Hepatocyte (in vitro differentiated cells): ENCODE results near the gene SMPD2. TPM values are rescaled to one million over a fixed set of nuclear protein-coding genes. Genes with fewer than 3 reads are reported as not detected.

Experiments used
- DNase-seq: peaks from one replicate; pipeline ENCODE4 v3.0.0-alpha.2; 2016; ENCODE audit warnings: low spot score
- H2AFZ ChIP-seq: fragments of 200-600 bp; sonication (generic); 2 replicates; pipeline ENCODE4 v1.6.0; 2016; ENCODE audit warnings: antibody characterized with exemption, mild to moderate bottlenecking
- H3K27ac ChIP-seq: fragments of 200-600 bp; sonication (generic); 2 replicates; pipeline ENCODE4 v1.5.1; 2016; ENCODE audit warnings: mild to moderate bottlenecking
- H3K27me3 ChIP-seq: fragments of 200-600 bp; sonication (generic); 2 replicates; pipeline ENCODE4 v1.6.1; 2016
- H3K36me3 ChIP-seq: fragments of 200-600 bp; sonication (generic); replicated peaks from 2 replicates; pipeline ENCODE4 v1.5.1; 2016; ENCODE audit warnings: low read depth; ENCODE audit not compliant: insufficient read depth
- H3K4me1 ChIP-seq: fragments of 200-600 bp; sonication (generic); 2 replicates; pipeline ENCODE4 v1.5.1; 2016; ENCODE audit warnings: mild to moderate bottlenecking, moderate library complexity; ENCODE audit not compliant: insufficient read depth
- H3K4me2 ChIP-seq: fragments of 200-600 bp; sonication (generic); 2 replicates; pipeline ENCODE4 v1.6.0; 2016
- H3K4me3 ChIP-seq: fragments of 200-600 bp; sonication (generic); 2 replicates; pipeline ENCODE4 v1.5.1; 2016; ENCODE audit warnings: mild to moderate bottlenecking
- H3K79me2 ChIP-seq: fragments of 200-600 bp; sonication (generic); 2 replicates; pipeline ENCODE4 v1.6.0; 2017; ENCODE audit warnings: mild to moderate bottlenecking
- H3K9me2 ChIP-seq: fragments of 200-600 bp; sonication (generic); replicated peaks from 2 replicates; pipeline ENCODE4 v1.6.0; 2017; ENCODE audit warnings: mild to moderate bottlenecking; ENCODE audit not compliant: insufficient read depth
- H3K9me3 ChIP-seq: fragments of 200-600 bp; sonication (generic); 2 replicates; pipeline ENCODE4 v1.5.1; 2016; ENCODE audit warnings: low read depth, mild to moderate bottlenecking
- H4K20me1 ChIP-seq: fragments of 200-600 bp; sonication (generic); 2 replicates; pipeline ENCODE4 v1.6.0; 2016; ENCODE audit warnings: mild to moderate bottlenecking; ENCODE audit not compliant: insufficient read depth, poor library complexity, severe bottlenecking
- EZH2 ChIP-seq: fragments of 200-600 bp; sonication (generic); IDR thresholded peaks from 2 replicates; pipeline ENCODE4 v1.6.1; 2016; ENCODE audit warnings: antibody characterized with exemption, mild to moderate bottlenecking, borderline replicate concordance
- EZH2phosphoT487 ChIP-seq: fragments of 200-600 bp; sonication (generic); IDR thresholded peaks from one replicate; pipeline ENCODE4 v1.6.1; 2018; ENCODE audit warnings: antibody characterized with exemption, mild to moderate bottlenecking, low read depth, moderate library complexity; ENCODE audit not compliant: unreplicated experiment, severe bottlenecking
- WGBS: methylation state at CpG from one replicate; pipeline ENCODE4 v1.1.6; 2016; ENCODE audit warnings: low lambda C conversion rate; ENCODE audit errors: missing lambda C conversion rate; 5-methylcytosine and 5-hydroxymethylcytosine counted together
- polyA plus RNA-seq: library from polyadenylated mRNA; unstranded; fragments of >200 nt; fragmentation: Nextera tagmentation; extraction: Ambion mirVana; gene quantifications from 2 replicates; pipeline ENCODE4 v1.2.1, GENCODE V29; 2016
- total RNA-seq: library from RNA; depleted of rRNA; stranded (reverse); fragments of >200 nt; gene quantifications from 2 replicates; pipeline ENCODE4 v1.2.3, GENCODE V29; 2014
- TF ChIP-seq, protein P1 (sequence below): fragments of 200-600 bp; sonication (generic); IDR thresholded peaks from 2 replicates; pipeline ENCODE4 v1.5.1; 2016; ENCODE audit warnings: antibody characterized with exemption, mild to moderate bottlenecking; ENCODE audit not compliant: poor library complexity

SMPD2 gene
- total and polyA plus RNA-seq, 2 experiments from 2014 or later = 9.3 to 19.2 TPM

DNA sequence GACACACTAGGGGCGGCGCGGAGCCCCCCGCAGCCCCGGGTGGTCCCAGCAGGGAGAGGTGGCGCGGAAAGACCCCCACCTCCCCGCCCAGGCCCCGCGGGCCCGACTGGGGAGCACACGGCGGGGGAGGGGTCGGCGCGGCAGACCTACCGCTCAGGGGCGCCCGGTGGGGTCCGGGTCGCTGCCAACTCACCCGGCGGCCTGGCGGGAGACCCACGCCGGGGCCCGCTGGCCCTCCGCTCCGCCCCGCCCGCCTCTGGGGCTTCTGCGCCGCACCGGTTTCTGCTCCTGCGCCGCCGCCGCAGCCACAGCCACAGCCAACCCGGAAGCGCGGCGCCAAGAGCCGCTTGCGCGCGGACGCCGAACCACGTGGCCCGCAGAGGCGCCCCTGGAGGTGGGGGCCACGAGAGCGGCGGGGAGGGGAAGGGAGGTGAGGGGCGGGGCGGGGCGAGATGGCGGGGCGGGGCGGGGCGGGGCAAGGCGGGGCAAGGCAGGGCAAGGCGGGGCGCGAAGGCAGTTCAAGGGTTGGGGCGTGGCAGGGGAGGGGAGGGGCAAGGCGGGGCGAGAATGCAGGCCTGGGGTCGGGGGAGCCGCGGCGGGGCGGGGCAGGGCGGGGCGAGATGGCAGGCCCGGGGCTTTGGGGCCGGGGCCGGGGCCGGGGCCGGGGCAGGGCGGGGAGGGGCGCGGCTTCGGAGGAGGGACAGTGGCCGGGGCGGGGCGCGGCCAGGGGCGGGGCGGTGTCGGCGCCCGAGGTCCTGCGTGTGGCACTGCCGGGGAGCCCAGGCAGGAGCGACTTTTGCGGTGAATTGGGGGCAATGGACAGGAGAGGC is 42.6 kb downstream of the SMPD2 start, which contains the start of gene ZBTB24:
Gene ZBTB24, minus strand, starts transcription at position 315 of the 830 bp plus-strand sequence. CDS start 1,193 bp downstream, outside the sequence.
- Histone ChIP-seq H3K36me3 (no peaks in the 10 kb centered on the region), H4K20me1 (no peaks in the 10 kb centered on the region), H3K9me3 (no peaks in the 10 kb centered on the region), H3K4me1 (peaks cover 30% of the 10 kb centered on the region), H3K79me2 (peaks cover 33% of the 10 kb centered on the region), H3K4me3 (peak within 1 kb of the TSS; percentile 88), H3K4me2 (peak within 1 kb of the TSS; percentile 81), H2AFZ (peak within 1 kb of the TSS; percentile 92), H3K27me3 (no peaks in the 10 kb centered on the region), H3K27ac (peak within 1 kb of the TSS; percentile 62), H3K9me2 (no peaks in the 10 kb centered on the region)
- under 1% methylated on average over 39 of the region's 97 CpGs for WGBS
- TF ChIP-seq EZH2 (no peak), EZH2phosphoT487 (no peak)
- TF ChIP-seq, protein P1, sequence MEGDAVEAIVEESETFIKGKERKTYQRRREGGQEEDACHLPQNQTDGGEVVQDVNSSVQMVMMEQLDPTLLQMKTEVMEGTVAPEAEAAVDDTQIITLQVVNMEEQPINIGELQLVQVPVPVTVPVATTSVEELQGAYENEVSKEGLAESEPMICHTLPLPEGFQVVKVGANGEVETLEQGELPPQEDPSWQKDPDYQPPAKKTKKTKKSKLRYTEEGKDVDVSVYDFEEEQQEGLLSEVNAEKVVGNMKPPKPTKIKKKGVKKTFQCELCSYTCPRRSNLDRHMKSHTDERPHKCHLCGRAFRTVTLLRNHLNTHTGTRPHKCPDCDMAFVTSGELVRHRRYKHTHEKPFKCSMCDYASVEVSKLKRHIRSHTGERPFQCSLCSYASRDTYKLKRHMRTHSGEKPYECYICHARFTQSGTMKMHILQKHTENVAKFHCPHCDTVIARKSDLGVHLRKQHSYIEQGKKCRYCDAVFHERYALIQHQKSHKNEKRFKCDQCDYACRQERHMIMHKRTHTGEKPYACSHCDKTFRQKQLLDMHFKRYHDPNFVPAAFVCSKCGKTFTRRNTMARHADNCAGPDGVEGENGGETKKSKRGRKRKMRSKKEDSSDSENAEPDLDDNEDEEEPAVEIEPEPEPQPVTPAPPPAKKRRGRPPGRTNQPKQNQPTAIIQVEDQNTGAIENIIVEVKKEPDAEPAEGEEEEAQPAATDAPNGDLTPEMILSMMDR = no peak
- peak; percentile 96 for DNase-seq

DNA sequence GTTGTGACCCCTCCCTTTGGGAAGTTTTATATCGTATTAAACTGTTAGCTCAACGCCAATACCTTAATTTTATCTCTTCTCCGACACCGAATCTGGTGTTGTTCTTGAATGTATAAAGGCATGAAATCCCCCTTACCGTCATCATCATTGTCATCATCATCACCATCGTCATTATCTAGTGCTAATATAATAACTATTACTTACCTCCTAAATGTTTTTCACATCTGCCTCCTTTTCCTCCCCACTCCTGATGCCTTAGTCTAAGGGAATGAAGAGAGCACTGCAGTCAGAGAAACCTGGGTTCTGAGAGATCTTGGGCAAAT is 43.2 kb downstream of the SMPD2 start:
- DNase-seq = no peak
- Histone ChIP-seq H3K9me3 (no peaks in the 10 kb centered on the region), H3K4me1 (peaks cover 28% of the 10 kb centered on the region), H2AFZ (peak overlapping the region; percentile 75), H4K20me1 (no peaks in the 10 kb centered on the region), H3K36me3 (no peaks in the 10 kb centered on the region), H3K79me2 (peaks cover 33% of the 10 kb centered on the region), H3K27me3 (no peaks in the 10 kb centered on the region), H3K27ac (no peak overlapping the region), H3K9me2 (no peaks in the 10 kb centered on the region), H3K4me3 (peak overlapping the region; percentile 42), H3K4me2 (peak overlapping the region; percentile 81)
- 6% methylated on average over 6 of the region's 6 CpGs for WGBS
- TF ChIP-seq, protein P1 = no peak
- TF ChIP-seq EZH2phosphoT487 (no peak), EZH2 (no peak)

DNA sequence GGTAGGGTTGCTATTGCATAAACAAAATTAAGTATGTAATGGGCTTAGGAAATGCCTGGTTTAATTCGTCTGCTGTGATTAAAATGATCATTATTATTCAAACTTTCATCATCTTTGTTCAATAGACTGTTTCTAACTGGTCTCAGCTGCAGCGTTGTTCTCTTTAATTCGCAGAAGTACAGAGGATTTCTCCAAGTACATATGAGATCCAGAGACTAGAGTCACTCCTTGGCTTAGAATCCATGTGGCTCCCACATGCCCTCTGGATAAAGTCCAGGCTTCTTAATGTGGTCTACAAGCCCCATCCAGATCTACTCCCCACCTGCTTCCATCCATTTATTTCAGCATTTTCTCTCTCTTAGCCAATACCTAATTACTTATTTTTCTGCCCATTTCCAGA is 43.6 kb downstream of the SMPD2 start:
- no peak overlapping the region for H3K27ac ChIP-seq

More for the DNA sequence above, 43.6 kb downstream of the SMPD2 start:
- Histone ChIP-seq H3K9me3 (no peaks in the 10 kb centered on the region), H3K4me2 (peak overlapping the region; percentile 81), H3K4me1 (peaks cover 24% of the 10 kb centered on the region), H4K20me1 (no peaks in the 10 kb centered on the region), H3K4me3 (no peak overlapping the region), H3K27me3 (no peaks in the 10 kb centered on the region), H3K36me3 (no peaks in the 10 kb centered on the region), H3K9me2 (no peaks in the 10 kb centered on the region), H2AFZ (no peak overlapping the region), H3K79me2 (peaks cover 30% of the 10 kb centered on the region)
- TF ChIP-seq EZH2 = no peak
- TF ChIP-seq EZH2phosphoT487 = no peak
- TF ChIP-seq, protein P1 = no peak
- 77% methylated on average over 3 of the region's 3 CpGs for WGBS
- no peak for DNase-seq
